CD14-positive monocyte (primary cell): Measurements from ENCODE around the gene SLC39A3. TPM values are rescaled to one million over a fixed set of nuclear protein-coding genes. Genes with fewer than 3 reads are reported as not detected.

Experiments
- DNase-seq, 3 donors: peaks; one replicate each; pipeline ENCODE4 v3.0.0-alpha.2; 2011 to 2022
- H2AFZ ChIP-seq: 2 replicates; pipeline ENCODE4 v1.6.0; 2012; ENCODE audit warnings: mild to moderate bottlenecking, low read depth, low read length, inconsistent platforms; ENCODE audit not compliant: insufficient read depth, poor library complexity, severe bottlenecking
- H3K27ac ChIP-seq, 2 donors: 1 replicate in 1 of 2; 2 replicates in 1 of 2; pipeline ENCODE4 v1.5.1; 2012 to 2013; ENCODE audit warnings: low read length in 2 of 2, control low read depth in 1 of 2, inconsistent platforms in 1 of 2, low read depth in 1 of 2, mild to moderate bottlenecking in 1 of 2
- H3K27me3 ChIP-seq, 2 donors: one replicate each; pipeline versions ENCODE4 v1.6.0 to v1.6.1; 2011 to 2013; ENCODE audit warnings: low read length in 2 of 2; ENCODE audit not compliant: control insufficient read depth in 2 of 2, insufficient read depth in 2 of 2
- H3K36me3 ChIP-seq, 2 donors: replicated peaks in 1 of 2; 1 replicate in 1 of 2; 2 replicates in 1 of 2; pipeline versions ENCODE4 v1.5.1 to v1.6.1; 2012 to 2013; ENCODE audit warnings: low read length in 2 of 2, control low read depth in 1 of 2, inconsistent platforms in 1 of 2, mild to moderate bottlenecking in 1 of 2; ENCODE audit not compliant: insufficient read depth in 2 of 2, control insufficient read depth in 1 of 2
- H3K4me1 ChIP-seq, 2 donors: 1 replicate in 1 of 2; 2 replicates in 1 of 2; pipeline versions ENCODE4 v1.5.1 to v1.6.1; 2012 to 2013; ENCODE audit warnings: low read length in 2 of 2, control low read depth in 1 of 2, inconsistent platforms in 1 of 2, mild to moderate bottlenecking in 1 of 2, moderate library complexity in 1 of 2; ENCODE audit not compliant: insufficient read depth in 2 of 2, control insufficient read depth in 1 of 2
- H3K4me2 ChIP-seq: replicated peaks from 2 replicates; pipeline ENCODE3; 2012; ENCODE audit warnings: low read length, moderate library complexity, mild to moderate bottlenecking; ENCODE audit not compliant: poor library complexity, severe bottlenecking; ENCODE audit errors: extremely low read depth
- H3K4me3 ChIP-seq, 3 experiments: fragments of 200-600 bp in 1 of 3; sonication (generic) in 1 of 3; replicated peaks in 1 of 3; 1 replicate in 2 of 3; 2 replicates in 1 of 3; pipeline ENCODE4 v1.5.1; 2011 to 2013; ENCODE audit warnings: low read length in 3 of 3, mild to moderate bottlenecking in 3 of 3, control low read depth in 2 of 3, low read depth in 2 of 3, inconsistent platforms in 1 of 3, moderate library complexity in 1 of 3
- H3K79me2 ChIP-seq: 2 replicates; pipeline ENCODE4 v1.6.0; 2012; ENCODE audit warnings: mild to moderate bottlenecking, control low read depth, inconsistent platforms, low read length, moderate library complexity; ENCODE audit not compliant: insufficient read depth
- H3K9ac ChIP-seq: 2 replicates; pipeline ENCODE4 v1.6.0; 2017; ENCODE audit warnings: low read length, mild to moderate bottlenecking; ENCODE audit not compliant: insufficient read depth, poor library complexity, severe bottlenecking
- H3K9me3 ChIP-seq, 2 donors: replicated peaks in 1 of 2; 1 replicate in 1 of 2; 2 replicates in 1 of 2; pipeline versions ENCODE4 v1.5.1 to v1.6.1; 2012 to 2013; ENCODE audit warnings: low read length in 2 of 2, control low read depth in 1 of 2; ENCODE audit not compliant: control insufficient read depth in 1 of 2, insufficient read depth in 1 of 2
- H4K20me1 ChIP-seq: 2 replicates; pipeline ENCODE4 v1.6.0; 2012; ENCODE audit warnings: mild to moderate bottlenecking, low read length, control low read depth, moderate library complexity; ENCODE audit not compliant: insufficient read depth
- H3K27ac Mint-ChIP-seq, 7 donors: one replicate each; pipeline ENCODE4 v1.8.0; 2020; ENCODE audit warnings: mild to moderate bottlenecking in 7 of 7, mixed read lengths in 7 of 7, moderate library complexity in 6 of 7, inconsistent platforms in 2 of 7
- H3K27me3 Mint-ChIP-seq, 3 donors: one replicate each; pipeline ENCODE4 v1.8.0; 2021 to 2022; ENCODE audit warnings: low read depth in 3 of 3, mild to moderate bottlenecking in 3 of 3, mixed read lengths in 3 of 3, moderate library complexity in 3 of 3, inconsistent platforms in 1 of 3
- H3K36me3 Mint-ChIP-seq, 2 donors: one replicate each; pipeline ENCODE4 v1.8.0; 2020; ENCODE audit warnings: mixed read lengths in 2 of 2, inconsistent platforms in 1 of 2, mild to moderate bottlenecking in 1 of 2
- H3K4me1 Mint-ChIP-seq: one replicate; pipeline ENCODE4 v1.8.0; 2020; ENCODE audit warnings: mild to moderate bottlenecking, mixed read lengths
- H3K4me3 Mint-ChIP-seq, 2 donors: one replicate each; pipeline ENCODE4 v1.8.0; 2020; ENCODE audit warnings: mild to moderate bottlenecking in 2 of 2, mixed read lengths in 2 of 2, moderate library complexity in 1 of 2
- H3K9me3 Mint-ChIP-seq, 7 donors: one replicate each; pipeline ENCODE4 v1.8.0; 2020 to 2022; ENCODE audit warnings: mixed read lengths in 7 of 7, mild to moderate bottlenecking in 6 of 7, moderate library complexity in 6 of 7, inconsistent platforms in 2 of 7
- CTCF ChIP-seq: fragments of 200-600 bp; IDR thresholded peaks from one replicate; pipeline ENCODE4 v1.8.0; 2022; ENCODE audit warnings: antibody characterized with exemption, mild to moderate bottlenecking
- WGBS: methylation state at CpG from one replicate; pipeline ENCODE4 v1.1.5; 2013; ENCODE audit warnings: missing lambda C conversion rate; ENCODE audit not compliant: insufficient coverage; 5-methylcytosine and 5-hydroxymethylcytosine counted together
- intact Hi-C, 2 donors: fragments of 100-400 bp; cut with micrococcal nuclease; formaldehyde crosslinking; loops; one replicate each; pipeline versions ENCODE4 v1.15.0 to v1.15.1; 2023
- polyA plus RNA-seq, 3 donors: library from polyadenylated mRNA; depleted of rRNA in 1 of 3; unstranded in 2 of 3; stranded (reverse) in 1 of 3; fragments of 300-500 nt in 2 of 3; fragments of >200 nt in 1 of 3; fragmentation: Illumina TruSeq in 2 of 3; gene quantifications; 1 replicate in 2 of 3; 2 replicates in 1 of 3; pipeline ENCODE4 v1.2.3, GENCODE V29; 2012 to 2021

SLC39A3 gene
- polyA plus RNA-seq, 3 donors = 14.2 to 39.5 (median 37.0) TPM

GRCh38 chr19:2756477-2756876 is 16.7 kb upstream of the SLC39A3 start:
- Histone ChIP-seq H3K9ac (no peak overlapping the region), H3K79me2 (no peaks in the 10 kb centered on the region), H4K20me1 (no peaks in the 10 kb centered on the region), H3K4me3 (no peak overlapping the region), H2AFZ (no peak overlapping the region), H3K27ac (no peak overlapping the region), H3K36me3 (peaks cover 56 to 76% of the 10 kb centered on the region in 2 donors), H3K9me3 (no peaks in the 10 kb centered on the region), H3K4me2 (no peak overlapping the region), H3K4me1 (no peaks in the 10 kb centered on the region), H3K27me3 (no peaks in the 10 kb centered on the region)
- Mint-ChIP-seq H3K4me1 (no peaks in the 10 kb centered on the region), H3K9me3 (peaks cover 0 to 2% (median 0%) of the 10 kb centered on the region in 7 donors), H3K27me3 (peaks cover 0 to 2% (median 0%) of the 10 kb centered on the region in 3 donors), H3K27ac (peak overlapping the region in 2 of 7 donors; percentile 16 to 36), H3K36me3 (peaks cover 48 to 82% of the 10 kb centered on the region in 2 donors), H3K4me3 (no peak overlapping the region)
- 89% methylated on average over 6 of the region's 8 CpGs for WGBS
- intact Hi-C loops = no loop called here
- no peak for TF ChIP-seq CTCF
- no peak for DNase-seq

- Histone ChIP-seq H3K9ac (no peak overlapping the region), H3K4me2 (no peak overlapping the region), H3K79me2 (no peaks in the 10 kb centered on the region), H3K27me3 (no peaks in the 10 kb centered on the region), H3K27ac (no peak overlapping the region), H2AFZ (no peak overlapping the region), H3K4me3 (no peak overlapping the region), H3K4me1 (peaks cover 2 to 4% of the 10 kb centered on the region in 2 donors), H3K9me3 (no peaks in the 10 kb centered on the region), H4K20me1 (no peaks in the 10 kb centered on the region), H3K36me3 (peaks cover 49 to 69% of the 10 kb centered on the region in 2 donors)
- 76% methylated on average over 7 of the region's 16 CpGs for WGBS
- Mint-ChIP-seq H3K36me3 (peaks cover 42 to 75% of the 10 kb centered on the region in 2 donors), H3K27me3 (peaks cover 0 to 3% (median 0%) of the 10 kb centered on the region in 3 donors), H3K9me3 (peaks cover 0 to 2% (median 0%) of the 10 kb centered on the region in 7 donors), H3K27ac (no peak overlapping the region), H3K4me1 (peaks cover 5% of the 10 kb centered on the region), H3K4me3 (no peak overlapping the region)
- no peak for DNase-seq
- intact Hi-C loops = no loop called here
- no peak for TF ChIP-seq CTCF
Observed at GRCh38 chr19:2755811-2756210, 16.0 kb upstream of the SLC39A3 start.
